Measurements from ENCODE around the gene NDUFB8.

Gene NDUFB8

DNA sequence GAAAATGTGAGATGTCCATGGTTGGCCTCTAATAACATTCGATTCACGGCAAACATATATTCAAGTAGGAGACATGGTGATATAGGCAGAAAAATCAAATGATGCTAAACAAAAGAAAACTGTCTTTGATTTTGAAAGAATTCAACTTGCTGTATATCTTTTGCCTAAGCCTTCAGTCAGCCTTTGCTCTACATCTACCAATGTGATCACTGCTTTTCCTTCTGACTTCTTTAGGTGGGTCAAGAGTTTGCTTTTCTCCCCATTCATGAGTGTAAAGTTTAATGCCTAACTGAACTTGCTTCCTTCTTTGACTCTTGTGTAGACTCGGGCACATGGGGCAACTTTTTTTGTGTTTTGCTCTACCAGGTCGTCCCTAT, 5.7 kb upstream of the NDUFB8 start:
- Histone ChIP-seq H3K27ac (no peak overlapping the region), H3K27me3 (replicated peaks) (no peaks in the 10 kb centered on the region), H3K4me3 (ENCODE audit: low read depth, low read length) (peak overlapping the region; percentile 71), H3K36me3 (replicated peaks) (peaks cover 11% of the 10 kb centered on the region)
- TF ChIP-seq CTCF (IDR thresholded peaks at IDR 0.05; ENCODE audit: low read depth, low read length, missing control alignments) = no peak
- no peak for DNase-seq
- in situ Hi-C loops (cut with HindIII; ENCODE audit: low pct_ligation_motif_present, low sequenced_read_pairs) = loop anchor here (25.0 kb wide), 1 partner anchor 352 kb away; no protein-coding TSS in a partner anchor

DNA sequence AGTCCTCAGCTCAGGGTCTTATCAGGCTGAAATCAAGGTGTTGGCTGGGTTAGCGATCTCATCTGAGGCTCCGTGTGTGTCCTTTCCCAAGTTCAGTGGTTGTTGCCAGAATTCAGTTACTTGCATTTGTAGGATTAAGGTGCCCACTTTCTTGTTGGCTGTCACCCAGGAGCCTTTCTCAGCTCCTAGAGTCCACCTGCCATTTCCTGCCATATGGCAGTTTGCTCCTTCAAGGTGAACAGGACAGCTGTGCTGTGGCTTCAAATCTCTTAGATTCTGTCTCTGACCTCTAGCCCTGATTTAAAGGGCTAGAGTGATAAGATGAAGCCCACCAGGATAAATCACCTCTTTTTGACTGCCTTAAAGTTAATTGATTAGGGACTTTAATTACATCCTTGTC, 5.1 kb upstream of the NDUFB8 start:
- in situ Hi-C loops (cut with HindIII; ENCODE audit: low pct_ligation_motif_present, low sequenced_read_pairs) = loop anchor here (25.0 kb wide), 1 partner anchor 353 kb away; no protein-coding TSS in a partner anchor

DNA sequence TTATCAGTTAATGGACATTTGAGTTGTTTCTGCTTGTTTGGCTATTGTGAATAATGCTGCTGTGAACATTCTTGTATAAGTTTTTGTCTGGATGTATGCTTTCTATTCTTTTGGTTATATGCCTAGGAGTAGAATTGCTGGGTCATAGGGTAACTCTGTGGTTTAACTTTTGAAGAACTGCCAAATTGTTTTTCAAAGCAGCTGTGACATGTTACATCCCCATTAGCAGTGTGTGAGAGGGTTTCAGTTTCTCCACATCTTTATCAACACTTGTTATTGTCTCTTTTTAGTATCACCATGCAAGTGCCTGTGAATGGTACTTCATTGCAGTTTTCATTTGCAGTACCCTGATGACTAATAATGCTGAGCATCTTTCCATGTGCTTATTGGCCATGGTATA, 2.1 kb upstream of the NDUFB8 start:
- Histone ChIP-seq H3K27ac (no peak overlapping the region), H3K27me3 (replicated peaks) (no peaks in the 10 kb centered on the region), H3K36me3 (replicated peaks) (peaks cover 6% of the 10 kb centered on the region), H3K4me3 (ENCODE audit: low read depth, low read length) (no peak overlapping the region)
- no peak for DNase-seq
- in situ Hi-C loops (cut with HindIII; ENCODE audit: low pct_ligation_motif_present, low sequenced_read_pairs) = loop anchor here (25.0 kb wide), 1 partner anchor 356 kb away; no protein-coding TSS in a partner anchor
- no peak for TF ChIP-seq CTCF (IDR thresholded peaks at IDR 0.05; ENCODE audit: low read depth, low read length, missing control alignments)

More for the DNA sequence above, 5.1 kb upstream of the NDUFB8 start:
- no peak for TF ChIP-seq CTCF (IDR thresholded peaks at IDR 0.05; ENCODE audit: low read depth, low read length, missing control alignments)
- Histone ChIP-seq H3K27ac (no peak overlapping the region), H3K36me3 (replicated peaks) (peaks cover 8% of the 10 kb centered on the region), H3K4me3 (ENCODE audit: low read depth, low read length) (no peak overlapping the region), H3K27me3 (replicated peaks) (no peaks in the 10 kb centered on the region)
- no peak for DNase-seq

- Histone ChIP-seq H3K4me3 (ENCODE audit: low read depth, low read length) (peak overlapping the region; percentile 97), H3K36me3 (replicated peaks) (peaks cover 18% of the 10 kb centered on the region), H3K27ac (peak overlapping the region; percentile 35), H3K27me3 (replicated peaks) (no peaks in the 10 kb centered on the region)
- in situ Hi-C loops (cut with HindIII; ENCODE audit: low pct_ligation_motif_present, low sequenced_read_pairs) = loop anchor here (25.0 kb wide), 1 partner anchor 358 kb away; no protein-coding TSS in a partner anchor
- DNase-seq = no peak
- TF ChIP-seq CTCF (IDR thresholded peaks at IDR 0.05; ENCODE audit: low read depth, low read length, missing control alignments) = no peak
Observed at GRCh38 chr10:100528921-100529474, 673 bp downstream of the NDUFB8 start.

DNA sequence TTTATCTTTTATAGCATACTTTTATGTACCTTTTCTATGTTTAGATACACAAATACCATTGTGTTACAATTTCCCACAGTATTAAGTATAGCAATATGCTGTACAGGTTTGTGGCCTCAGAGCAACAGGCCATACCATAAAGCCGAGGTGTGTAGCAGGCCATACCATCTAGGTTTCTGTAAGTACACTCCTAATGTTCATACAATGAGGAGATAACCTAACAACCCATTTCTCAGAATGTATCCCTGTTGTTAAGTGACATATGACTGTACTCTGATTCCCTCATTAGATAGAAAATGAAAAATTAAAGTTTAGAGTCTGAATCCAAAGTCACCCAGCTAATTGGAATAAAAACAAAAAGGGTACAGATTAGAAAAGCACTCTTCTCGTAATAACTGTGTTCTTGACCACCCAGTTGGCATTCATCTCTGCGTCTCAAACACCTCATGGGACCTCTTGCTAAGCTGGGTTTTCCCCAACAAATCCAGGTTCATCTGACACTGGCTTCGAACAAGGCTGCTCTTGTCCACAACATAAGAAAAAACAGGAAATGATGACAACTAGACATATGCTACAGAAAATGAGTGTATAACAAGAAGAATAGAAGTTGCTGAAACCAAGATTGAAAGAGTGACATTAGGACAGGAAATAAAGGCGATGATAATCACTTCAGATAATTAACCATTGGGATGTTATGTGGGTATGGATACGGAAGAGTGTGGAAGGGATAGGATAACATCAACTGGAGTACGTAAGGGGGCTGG, 1.4 kb downstream of the NDUFB8 start:
- no peaks in the 10 kb centered on the region for H3K27me3 ChIP-seq (replicated peaks)
- in situ Hi-C loops (cut with HindIII; ENCODE audit: low pct_ligation_motif_present, low sequenced_read_pairs) = loop anchor here (25.0 kb wide), 1 partner anchor 359 kb away; no protein-coding TSS in a partner anchor
- TF ChIP-seq CTCF (IDR thresholded peaks at IDR 0.05; ENCODE audit: low read depth, low read length, missing control alignments) = no peak
- H3K27ac ChIP-seq = no peak overlapping the region
- H3K36me3 ChIP-seq (replicated peaks) = peaks cover 18% of the 10 kb centered on the region
- DNase-seq = no peak
- H3K4me3 ChIP-seq (ENCODE audit: low read depth, low read length) = peak overlapping the region; percentile 97
